Chondrocyte (in vitro differentiated cells): ENCODE results near the gene BRF1. TPM values are rescaled to one million over a fixed set of nuclear protein-coding genes. Genes with fewer than 3 reads are reported as not detected.

Experiments
- DNase-seq: peaks from one replicate; pipeline ENCODE4 v3.0.0; 2021; ENCODE audit warnings: mixed read lengths, low spot score
- H3K27ac Mint-ChIP-seq: one replicate; pipeline ENCODE4 v1.8.0; 2021; ENCODE audit warnings: mild to moderate bottlenecking, moderate library complexity, mixed read lengths; ENCODE audit not compliant: unreplicated experiment
- H3K27me3 Mint-ChIP-seq: 2 replicates; pipeline ENCODE4 v1.8.0; 2021; ENCODE audit warnings: low read depth, mixed read lengths
- H3K36me3 Mint-ChIP-seq: 2 replicates; pipeline ENCODE4 v1.8.0; 2021; ENCODE audit warnings: low read depth, mixed read lengths
- H3K4me1 Mint-ChIP-seq: 2 replicates; pipeline ENCODE4 v1.8.0; 2021; ENCODE audit warnings: low read depth, mild to moderate bottlenecking, mixed read lengths
- H3K4me3 Mint-ChIP-seq: one replicate; pipeline ENCODE4 v1.8.0; 2021; ENCODE audit warnings: mild to moderate bottlenecking, moderate library complexity, mixed read lengths; ENCODE audit not compliant: unreplicated experiment
- H3K9me3 Mint-ChIP-seq: 2 replicates; pipeline ENCODE4 v1.8.0; 2021; ENCODE audit warnings: low read depth, mixed read lengths
- total RNA-seq: library from RNA; stranded (reverse); gene quantifications from 3 replicates; pipeline ENCODE4 v1.2.1, GENCODE V29; 2021
- TF ChIP-seq, protein P1 (sequence below): fragments of 200-600 bp; sonication (generic); IDR thresholded peaks from 2 replicates; pipeline ENCODE4 v1.5.0; 2021; ENCODE audit warnings: antibody characterized with exemption, mild to moderate bottlenecking, moderate library complexity

The BRF1 gene
- total RNA-seq, 1 donor from 2014 or later: 26.1 TPM

DNA sequence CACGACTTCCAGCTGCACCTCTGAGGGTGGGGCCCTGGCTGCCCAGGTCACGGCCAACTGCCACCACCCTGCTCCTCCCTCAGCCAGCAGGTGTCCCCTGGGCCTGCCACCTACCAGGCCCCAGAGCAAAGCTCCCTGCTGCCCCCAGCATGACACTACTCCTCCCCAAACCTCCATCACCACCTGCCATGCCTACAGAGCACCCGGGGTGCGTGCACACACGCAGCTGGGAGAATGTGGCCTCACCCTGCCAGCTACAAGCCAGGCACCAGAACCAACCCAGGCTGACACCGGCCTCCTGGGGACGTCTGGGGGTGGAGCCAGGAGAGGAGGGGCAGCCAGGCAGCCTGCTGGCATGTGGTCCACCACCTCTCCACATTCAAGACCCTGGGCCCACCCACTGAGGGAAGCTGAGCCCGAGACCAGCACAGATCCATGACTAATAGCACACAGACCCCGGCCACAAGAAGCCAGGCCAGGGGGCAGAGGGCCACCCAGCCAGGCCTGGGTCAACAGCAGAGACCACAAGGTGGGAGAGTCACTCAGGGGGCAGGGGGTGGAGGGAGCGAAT is 135.6 kb downstream of the BRF1 start:
- TF ChIP-seq, protein P1, sequence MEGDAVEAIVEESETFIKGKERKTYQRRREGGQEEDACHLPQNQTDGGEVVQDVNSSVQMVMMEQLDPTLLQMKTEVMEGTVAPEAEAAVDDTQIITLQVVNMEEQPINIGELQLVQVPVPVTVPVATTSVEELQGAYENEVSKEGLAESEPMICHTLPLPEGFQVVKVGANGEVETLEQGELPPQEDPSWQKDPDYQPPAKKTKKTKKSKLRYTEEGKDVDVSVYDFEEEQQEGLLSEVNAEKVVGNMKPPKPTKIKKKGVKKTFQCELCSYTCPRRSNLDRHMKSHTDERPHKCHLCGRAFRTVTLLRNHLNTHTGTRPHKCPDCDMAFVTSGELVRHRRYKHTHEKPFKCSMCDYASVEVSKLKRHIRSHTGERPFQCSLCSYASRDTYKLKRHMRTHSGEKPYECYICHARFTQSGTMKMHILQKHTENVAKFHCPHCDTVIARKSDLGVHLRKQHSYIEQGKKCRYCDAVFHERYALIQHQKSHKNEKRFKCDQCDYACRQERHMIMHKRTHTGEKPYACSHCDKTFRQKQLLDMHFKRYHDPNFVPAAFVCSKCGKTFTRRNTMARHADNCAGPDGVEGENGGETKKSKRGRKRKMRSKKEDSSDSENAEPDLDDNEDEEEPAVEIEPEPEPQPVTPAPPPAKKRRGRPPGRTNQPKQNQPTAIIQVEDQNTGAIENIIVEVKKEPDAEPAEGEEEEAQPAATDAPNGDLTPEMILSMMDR: no peak
- no peaks in the 10 kb centered on the region for H3K9me3 Mint-ChIP-seq
- no peaks in the 10 kb centered on the region for H3K36me3 Mint-ChIP-seq
- peaks cover 14% of the 10 kb centered on the region for H3K4me1 Mint-ChIP-seq
- H3K27me3 Mint-ChIP-seq: no peaks in the 10 kb centered on the region
- no peak overlapping the region for H3K4me3 Mint-ChIP-seq
- no peak for DNase-seq
- no peak overlapping the region for H3K27ac Mint-ChIP-seq

DNA sequence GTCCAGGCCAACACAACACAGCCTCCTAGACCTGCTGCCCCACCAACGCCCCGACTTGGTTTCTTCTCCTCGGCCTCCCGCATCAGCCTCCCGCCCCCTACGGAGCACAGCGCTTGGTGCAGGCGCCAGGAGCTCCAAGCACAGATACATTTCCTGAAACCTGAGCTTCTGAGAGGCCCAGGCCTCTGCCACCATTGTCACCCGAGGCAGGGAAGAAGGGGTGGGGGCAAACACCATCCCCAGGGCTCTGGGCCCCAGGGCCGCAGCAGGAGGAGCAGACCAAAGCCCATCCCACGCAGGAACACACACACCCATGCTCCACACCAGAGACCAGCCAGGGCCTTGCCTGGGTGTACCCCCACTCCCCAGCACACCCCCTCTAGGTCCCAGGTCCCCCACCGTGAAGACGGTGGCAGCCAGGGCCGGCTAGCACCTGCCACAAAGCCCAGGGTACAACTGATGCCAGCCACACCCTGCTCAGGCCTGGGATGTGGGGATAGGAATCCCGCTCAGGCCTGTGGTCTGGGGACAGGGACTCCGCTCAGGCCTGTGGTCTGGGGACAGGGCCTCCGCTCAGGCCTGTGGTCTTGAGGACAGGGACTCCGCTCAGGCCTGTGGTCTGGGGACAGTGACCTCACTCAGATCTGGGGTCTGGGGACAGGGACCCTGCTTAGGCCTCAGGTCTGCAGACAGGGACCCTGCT is 137.6 kb downstream of the BRF1 start:
- no peak overlapping the region for H3K4me3 Mint-ChIP-seq
- no peaks in the 10 kb centered on the region for H3K27me3 Mint-ChIP-seq
- TF ChIP-seq, protein P1: no peak
- no peaks in the 10 kb centered on the region for H3K9me3 Mint-ChIP-seq
- H3K36me3 Mint-ChIP-seq: no peaks in the 10 kb centered on the region
- no peak for DNase-seq
- H3K27ac Mint-ChIP-seq: no peak overlapping the region
- peaks cover 4% of the 10 kb centered on the region for H3K4me1 Mint-ChIP-seq

GRCh38 chr14:105162669-105162979 is 138.2 kb downstream of the BRF1 start:
- H3K27ac Mint-ChIP-seq: no peak overlapping the region
- H3K4me1 Mint-ChIP-seq: peaks cover 4% of the 10 kb centered on the region
- H3K36me3 Mint-ChIP-seq: no peaks in the 10 kb centered on the region

DNA sequence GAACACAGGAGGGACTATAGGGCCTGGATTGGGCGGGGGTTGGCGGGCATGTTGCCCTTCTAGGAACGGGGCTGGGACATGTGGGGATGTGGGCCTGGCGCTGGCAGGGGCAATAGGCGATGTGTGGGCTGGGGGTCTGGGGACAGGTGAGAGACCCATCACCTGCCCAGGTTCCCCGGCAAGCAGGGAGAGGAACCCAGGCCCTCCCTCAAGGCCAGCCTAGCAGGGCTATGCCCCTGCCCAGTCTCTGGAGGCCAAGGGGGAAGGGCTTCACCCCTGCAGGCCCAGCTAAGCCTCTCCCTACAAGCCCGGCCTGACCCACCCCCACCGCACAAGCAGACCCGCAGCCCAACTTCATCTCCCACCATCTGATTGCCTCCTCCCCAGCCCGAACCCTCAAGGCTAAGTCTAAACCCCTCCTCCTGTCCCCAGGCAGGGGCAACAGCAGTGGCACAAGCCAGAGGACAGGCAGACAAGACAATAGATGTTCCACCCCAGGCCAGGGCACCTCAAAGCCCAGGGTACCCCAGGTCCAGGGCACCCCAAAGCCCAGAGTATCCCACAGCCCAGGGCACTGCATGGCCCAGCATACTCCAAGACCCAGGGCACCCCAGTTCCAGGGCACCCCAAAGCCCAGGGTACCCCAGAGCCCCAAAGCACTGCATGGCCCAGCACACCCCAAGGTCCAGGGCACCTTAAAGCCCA is 138.7 kb downstream of the BRF1 start:
- Mint-ChIP-seq H3K4me1 (peaks cover 4% of the 10 kb centered on the region), H3K9me3 (no peaks in the 10 kb centered on the region), H3K36me3 (no peaks in the 10 kb centered on the region), H3K4me3 (no peak overlapping the region), H3K27ac (no peak overlapping the region), H3K27me3 (no peaks in the 10 kb centered on the region)
- DNase-seq: no peak
- TF ChIP-seq, protein P1: no peak

More at GRCh38 chr14:105162669-105162979, 138.2 kb downstream of the BRF1 start:
- no peak for DNase-seq
- TF ChIP-seq, protein P1: no peak
- no peak overlapping the region for H3K4me3 Mint-ChIP-seq
- H3K27me3 Mint-ChIP-seq: no peaks in the 10 kb centered on the region
- no peaks in the 10 kb centered on the region for H3K9me3 Mint-ChIP-seq

- no peak overlapping the region for H3K27ac Mint-ChIP-seq
- TF ChIP-seq, protein P1: no peak
- H3K4me1 Mint-ChIP-seq: no peaks in the 10 kb centered on the region
- no peak for DNase-seq
- H3K36me3 Mint-ChIP-seq: no peaks in the 10 kb centered on the region
- H3K27me3 Mint-ChIP-seq: no peaks in the 10 kb centered on the region
- H3K4me3 Mint-ChIP-seq: no peak overlapping the region
- H3K9me3 Mint-ChIP-seq: no peaks in the 10 kb centered on the region
Measured at GRCh38 chr14:105161309-105161708, 139.5 kb downstream of the BRF1 start.
